Upper lobe of right lung (tissue), 1 donor: Measurements from ENCODE around the gene TMEM94. TPM values are rescaled to one million over a fixed set of nuclear protein-coding genes. Genes with fewer than 3 reads are reported as not detected.

Experiments used
- ATAC-seq: fragments of 200-7000 bp; cut with Tn5 transposase; one replicate; pipeline ENCODE4 v1.9.1; 2020; ENCODE audit warnings: mild to moderate bottlenecking, moderate library complexity
- DNase-seq: peaks from one replicate; pipeline ENCODE4 v3.0.0-alpha.2; 2020
- H3K27ac ChIP-seq: fragments of 200-600 bp; one replicate; pipeline ENCODE4 v1.8.0; 2022
- H3K27me3 ChIP-seq: fragments of 200-600 bp; one replicate; pipeline ENCODE4 v1.8.0; 2022; ENCODE audit warnings: mild to moderate bottlenecking
- H3K36me3 ChIP-seq: fragments of 200-600 bp; one replicate; pipeline ENCODE4 v1.8.0; 2022
- H3K4me1 ChIP-seq: fragments of 200-600 bp; one replicate; pipeline ENCODE4 v1.8.0; 2022
- H3K4me3 ChIP-seq: fragments of 200-600 bp; one replicate; pipeline ENCODE4 v1.8.0; 2022; ENCODE audit warnings: mild to moderate bottlenecking
- H3K9me3 ChIP-seq: fragments of 200-600 bp; one replicate; pipeline ENCODE4 v1.8.0; 2022
- intact Hi-C: fragments of 100-400 bp; cut with DNase I; formaldehyde crosslinking; loops from one replicate; pipeline ENCODE4 v1.11.0; 2022
- total RNA-seq: library from RNA; stranded (reverse); fragmentation: NEBNext Ultra II Directional; extraction: Animal tissue kit (Norgen Biotek cat#: 25700); gene quantifications from one replicate; pipeline ENCODE4 v1.2.1, GENCODE V29; 2021
- TF ChIP-seq, protein P1 (sequence below): fragments of 200-600 bp; IDR thresholded peaks from one replicate; pipeline ENCODE4 v1.8.0; 2022; ENCODE audit warnings: antibody characterized with exemption
- donor health status: DM: no; HTN: yes; CAD: no; lungs with severe emphysema.

TMEM94 gene
- total RNA-seq, 1 donor from 2014 or later = 79.1 TPM

DNA sequence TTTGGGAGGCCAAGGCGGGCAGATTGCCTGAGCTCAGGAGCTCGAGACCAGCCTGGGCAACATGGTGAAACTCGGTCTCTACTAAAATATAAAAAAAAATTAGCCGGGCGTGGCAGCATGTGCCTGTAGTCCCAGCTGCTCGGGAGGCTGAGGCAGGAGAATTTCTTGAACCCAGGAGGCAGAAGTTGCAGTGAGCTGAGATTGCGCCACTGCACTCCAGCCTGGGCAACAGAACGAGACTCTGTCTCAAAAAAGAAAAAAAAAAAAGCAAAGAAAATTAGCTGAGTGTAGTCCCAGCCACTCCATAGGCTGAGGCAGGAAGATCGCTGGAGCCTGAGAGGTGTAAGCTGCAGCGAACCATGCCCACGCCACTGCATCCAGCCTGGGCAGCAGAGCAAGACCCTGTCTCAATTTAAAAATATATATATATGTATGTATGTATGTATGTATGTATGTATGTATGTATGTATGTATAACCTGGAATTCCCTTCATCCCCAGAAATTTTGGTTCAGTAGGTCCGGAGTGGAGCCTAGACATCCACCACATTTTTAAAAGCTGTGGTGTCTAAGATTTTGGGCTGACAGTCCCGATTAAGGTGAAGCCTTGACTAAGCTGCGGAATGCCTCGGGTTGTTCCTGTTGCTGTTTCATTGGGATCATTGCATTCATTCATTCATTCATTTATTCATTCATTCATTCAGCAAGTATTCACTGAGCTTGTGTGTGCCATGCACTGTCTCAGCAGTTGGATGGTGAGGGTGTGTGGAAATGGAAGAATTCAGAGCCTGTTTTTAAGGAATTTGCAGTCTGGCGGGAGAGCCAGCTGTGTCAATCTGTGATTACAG lies 25.9 kb downstream of the TMEM94 start:
- no peaks in the 10 kb centered on the region for H3K36me3 ChIP-seq
- no peaks in the 10 kb centered on the region for H3K9me3 ChIP-seq
- no peak overlapping the region for H3K4me3 ChIP-seq
- TF ChIP-seq, protein P1, sequence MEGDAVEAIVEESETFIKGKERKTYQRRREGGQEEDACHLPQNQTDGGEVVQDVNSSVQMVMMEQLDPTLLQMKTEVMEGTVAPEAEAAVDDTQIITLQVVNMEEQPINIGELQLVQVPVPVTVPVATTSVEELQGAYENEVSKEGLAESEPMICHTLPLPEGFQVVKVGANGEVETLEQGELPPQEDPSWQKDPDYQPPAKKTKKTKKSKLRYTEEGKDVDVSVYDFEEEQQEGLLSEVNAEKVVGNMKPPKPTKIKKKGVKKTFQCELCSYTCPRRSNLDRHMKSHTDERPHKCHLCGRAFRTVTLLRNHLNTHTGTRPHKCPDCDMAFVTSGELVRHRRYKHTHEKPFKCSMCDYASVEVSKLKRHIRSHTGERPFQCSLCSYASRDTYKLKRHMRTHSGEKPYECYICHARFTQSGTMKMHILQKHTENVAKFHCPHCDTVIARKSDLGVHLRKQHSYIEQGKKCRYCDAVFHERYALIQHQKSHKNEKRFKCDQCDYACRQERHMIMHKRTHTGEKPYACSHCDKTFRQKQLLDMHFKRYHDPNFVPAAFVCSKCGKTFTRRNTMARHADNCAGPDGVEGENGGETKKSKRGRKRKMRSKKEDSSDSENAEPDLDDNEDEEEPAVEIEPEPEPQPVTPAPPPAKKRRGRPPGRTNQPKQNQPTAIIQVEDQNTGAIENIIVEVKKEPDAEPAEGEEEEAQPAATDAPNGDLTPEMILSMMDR = no peak
- DNase-seq (no peak), ATAC-seq (no peak)
- no peak overlapping the region for H3K27ac ChIP-seq
- H3K4me1 ChIP-seq = peaks cover 11% of the 10 kb centered on the region
- intact Hi-C loops = no loop called here
- no peaks in the 10 kb centered on the region for H3K27me3 ChIP-seq

GRCh38 chr17:75485688-75486087 lies 29.3 kb downstream of the TMEM94 start:
- no peaks in the 10 kb centered on the region for H3K9me3 ChIP-seq
- no peaks in the 10 kb centered on the region for H3K27me3 ChIP-seq
- TF ChIP-seq, protein P1 = no peak
- no peak for ATAC-seq
- H3K36me3 ChIP-seq = no peaks in the 10 kb centered on the region
- peaks cover 28% of the 10 kb centered on the region for H3K4me1 ChIP-seq
- peak; percentile 57 for DNase-seq
- intact Hi-C loops = no loop called here
- no peak overlapping the region for H3K27ac ChIP-seq
- H3K4me3 ChIP-seq = no peak overlapping the region

DNA sequence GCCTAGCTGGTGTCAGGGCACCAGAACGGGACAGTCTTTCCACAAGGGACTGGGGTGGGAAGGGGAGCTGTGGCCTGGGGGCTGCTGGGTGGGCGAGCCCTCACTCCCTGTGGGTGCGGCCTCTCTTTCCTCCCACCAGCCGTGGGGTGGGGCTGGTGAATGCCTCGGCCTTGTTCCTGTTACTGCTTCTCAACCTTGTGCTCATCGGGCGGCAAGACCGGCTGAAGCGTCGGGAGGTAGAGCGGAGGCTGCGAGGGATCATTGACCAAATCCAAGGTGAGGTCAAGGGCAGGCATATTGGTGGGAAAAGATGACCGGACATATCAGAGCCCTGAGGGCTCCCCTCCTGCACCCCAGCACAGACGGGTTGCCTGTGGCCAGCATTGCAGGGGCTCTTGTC lies 29.7 kb downstream of the TMEM94 start:
- H3K4me1 ChIP-seq = peaks cover 28% of the 10 kb centered on the region
- ATAC-seq (no peak), DNase-seq (no peak)
- peaks cover 2% of the 10 kb centered on the region for H3K36me3 ChIP-seq
- no peak overlapping the region for H3K27ac ChIP-seq
- TF ChIP-seq, protein P1 = no peak
- no peak overlapping the region for H3K4me3 ChIP-seq
- no peaks in the 10 kb centered on the region for H3K27me3 ChIP-seq
- no peaks in the 10 kb centered on the region for H3K9me3 ChIP-seq
- intact Hi-C loops = no loop called here

DNA sequence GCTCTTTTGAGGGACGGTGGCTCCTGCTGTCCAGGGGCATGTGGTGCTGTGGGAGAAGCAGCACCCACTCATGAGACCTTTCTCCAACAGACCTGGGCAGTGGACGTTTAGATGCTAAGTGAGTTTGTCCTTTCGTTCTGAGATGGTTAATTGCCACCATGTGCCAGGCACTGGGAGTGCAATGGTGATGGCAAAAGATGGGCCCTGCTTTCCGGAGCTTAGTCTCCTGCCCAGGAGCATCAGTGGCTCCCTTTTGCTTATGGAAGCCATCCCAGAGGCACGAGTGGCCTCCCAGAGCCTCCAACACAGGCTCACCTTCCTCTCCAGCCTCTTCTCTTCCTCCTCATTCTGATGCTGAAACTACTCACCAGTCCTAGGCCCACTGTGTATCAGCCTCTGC lies 30.5 kb downstream of the TMEM94 start:
- Histone ChIP-seq H3K4me3 (no peak overlapping the region), H3K27ac (peak overlapping the region; percentile 70), H3K27me3 (no peaks in the 10 kb centered on the region), H3K4me1 (peaks cover 28% of the 10 kb centered on the region), H3K36me3 (peaks cover 10% of the 10 kb centered on the region), H3K9me3 (no peaks in the 10 kb centered on the region)
- TF ChIP-seq, protein P1 = no peak
- DNase-seq (no peak), ATAC-seq (no peak)
- intact Hi-C loops = no loop called here

- H3K27ac ChIP-seq = peak overlapping the region; percentile 70
- no peaks in the 10 kb centered on the region for H3K27me3 ChIP-seq
- no peaks in the 10 kb centered on the region for H3K9me3 ChIP-seq
- DNase-seq (peak; percentile 69), ATAC-seq (peak; percentile 53)
- intact Hi-C loops = no loop called here
- peaks cover 28% of the 10 kb centered on the region for H3K4me1 ChIP-seq
- TF ChIP-seq, protein P1 = peak; percentile 15
- H3K36me3 ChIP-seq = peaks cover 15% of the 10 kb centered on the region
- no peak overlapping the region for H3K4me3 ChIP-seq
Measured at GRCh38 chr17:75487351-75488070, 31.1 kb downstream of the TMEM94 start.
